Measurements from ENCODE around the gene PILRB.
"Not testable (repeated sequence)": the region's sequence is repeated elsewhere in the genome, so short reads cannot be mapped to it uniquely, and the experiment has no call there.

The PILRB gene

DNA sequence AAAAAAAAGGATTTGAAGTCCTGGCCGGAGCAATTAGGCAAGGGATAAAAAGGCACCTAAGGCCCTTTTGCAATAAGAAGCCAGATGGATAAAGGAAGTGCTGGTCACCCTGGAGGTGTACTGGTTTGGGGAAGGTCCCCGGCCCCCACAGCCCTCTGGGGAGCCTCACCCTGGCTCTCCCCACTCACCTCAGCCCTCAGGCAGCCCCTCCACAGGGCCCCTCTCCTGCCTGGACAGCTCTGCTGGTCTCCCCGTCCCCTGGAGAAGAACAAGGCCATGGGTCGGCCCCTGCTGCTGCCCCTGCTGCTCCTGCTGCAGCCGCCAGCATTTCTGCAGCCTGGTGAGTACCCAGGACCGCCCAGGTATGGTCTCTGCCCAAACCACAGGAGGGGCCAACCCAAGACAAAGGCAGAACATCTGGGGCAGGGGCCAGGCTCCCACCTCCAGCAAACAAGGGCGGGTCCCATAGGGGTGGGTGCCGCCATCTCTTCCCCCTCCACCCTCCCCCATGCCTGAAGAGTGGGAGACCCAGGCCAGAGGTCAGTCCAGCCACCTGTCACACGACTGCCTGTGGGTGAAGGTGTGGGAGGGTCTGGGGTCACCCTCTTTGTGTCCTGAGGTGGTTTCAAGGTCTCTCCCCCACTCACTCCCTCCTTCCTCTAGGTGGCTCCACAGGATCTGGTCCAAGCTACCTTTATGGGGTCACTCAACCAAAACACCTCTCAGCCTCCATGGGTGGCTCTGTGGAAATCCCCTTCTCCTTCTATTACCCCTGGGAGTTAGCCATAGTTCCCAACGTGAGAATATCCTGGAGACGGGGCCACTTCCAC is at the start of gene PILRB:
PILRB (plus strand) TSS at position 91 of the 830 bp plus-strand sequence; CDS start at position 277, 186 bp downstream.
- no peak for DNase-seq (ENCODE audit: low spot score)

DNA sequence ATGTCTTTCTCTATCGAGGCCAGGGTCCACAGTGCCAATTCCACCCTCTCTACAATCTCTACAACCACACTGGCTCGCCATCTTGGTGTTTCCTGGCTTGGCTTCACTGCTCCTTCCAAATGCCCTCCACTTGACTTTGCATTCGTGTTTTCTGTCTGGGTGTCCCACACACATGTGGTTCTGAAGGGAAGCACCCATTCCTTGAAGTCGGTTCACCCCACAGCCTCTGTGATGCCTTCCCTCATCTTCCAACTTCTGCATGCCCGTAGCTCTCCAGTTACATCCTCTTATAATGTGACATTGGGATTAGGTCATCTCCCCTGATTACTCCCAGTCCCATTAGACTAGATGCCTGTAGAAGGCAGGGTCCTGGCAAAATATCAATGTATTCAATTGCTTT is 39.6 kb upstream of the PILRB start:
- not testable (repeated sequence) for DNase-seq (ENCODE audit: low spot score)

DNA sequence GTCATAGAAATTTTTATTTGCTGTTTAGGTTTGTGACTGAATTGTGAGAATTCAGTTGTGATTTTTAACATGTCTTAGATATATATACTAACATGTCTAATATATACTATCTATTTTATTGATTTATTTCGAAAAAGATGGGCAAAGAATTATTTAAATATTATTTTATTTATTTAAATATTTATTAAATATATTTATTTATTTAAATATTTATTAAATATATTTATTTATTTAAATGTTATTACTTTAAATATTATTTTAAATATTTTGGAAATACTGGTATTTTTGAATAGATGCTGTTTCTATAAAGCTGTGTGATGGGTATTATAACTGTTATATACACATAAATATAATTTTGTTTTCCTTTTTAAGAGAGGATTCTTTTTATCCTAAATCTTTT is 36.3 kb upstream of the PILRB start:
- DNase-seq (ENCODE audit: low spot score), result not testable (repeated sequence)

DNA sequence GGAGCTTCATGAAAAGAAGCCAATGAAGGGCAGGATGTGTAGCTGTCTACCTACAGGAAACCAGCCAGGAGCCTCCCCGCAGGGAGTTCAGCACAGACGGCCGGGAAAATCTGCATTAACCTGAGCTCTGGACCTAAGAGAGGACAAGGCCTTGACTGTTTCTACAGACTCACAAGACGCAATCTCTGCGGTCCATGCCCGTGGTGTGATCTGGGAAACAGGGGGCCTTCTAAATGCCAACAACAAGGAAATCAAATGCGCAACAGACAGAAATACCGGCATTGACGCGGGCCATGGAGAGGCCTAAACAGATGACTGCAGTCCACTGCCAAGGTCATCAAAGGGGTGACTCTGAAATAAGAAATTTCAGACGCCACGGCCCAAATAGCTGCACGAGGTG is 33.7 kb upstream of the PILRB start:
- not testable (repeated sequence) for DNase-seq (ENCODE audit: low spot score)

DNA sequence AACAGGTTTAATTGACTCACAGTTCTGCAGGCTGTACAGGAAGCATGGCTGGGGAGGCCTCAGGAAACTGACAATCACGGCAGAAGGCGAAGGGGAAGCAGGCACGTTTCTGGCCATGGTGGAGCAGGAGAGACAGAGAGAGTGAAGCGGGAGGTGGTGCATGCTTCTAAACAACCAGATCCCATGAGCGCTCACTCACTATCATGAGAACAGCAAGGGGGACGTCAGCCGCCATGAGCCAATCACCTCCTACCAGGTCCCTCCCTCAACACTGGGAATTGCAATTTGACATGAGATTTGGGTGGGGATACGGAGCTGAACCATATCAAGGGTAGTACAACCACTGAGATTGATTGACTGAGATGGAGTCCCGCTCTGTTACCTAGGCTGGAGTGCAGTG is 32.2 kb upstream of the PILRB start:
- not testable (repeated sequence) for DNase-seq (ENCODE audit: low spot score)

DNA sequence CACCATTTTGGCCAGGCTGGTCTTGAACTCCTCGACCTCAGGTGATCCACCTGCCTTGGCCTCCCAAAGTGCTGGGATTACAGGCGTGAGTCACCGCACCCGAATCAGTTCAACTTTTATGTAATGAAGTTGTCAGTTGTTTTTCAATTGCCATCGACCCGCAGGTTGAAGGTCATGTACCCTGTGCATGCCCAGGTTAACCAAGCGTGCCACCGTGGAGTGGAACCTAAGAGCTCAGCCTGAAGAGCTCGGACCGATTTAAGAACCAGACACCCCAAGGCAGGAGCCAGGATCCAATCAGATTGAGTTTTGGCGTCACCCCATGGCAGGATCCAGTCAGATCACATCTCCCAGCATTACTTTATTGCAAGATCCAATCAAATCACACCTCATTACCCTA is 31.0 kb upstream of the PILRB start:
- DNase-seq (ENCODE audit: low spot score), result peak; percentile 6

DNA sequence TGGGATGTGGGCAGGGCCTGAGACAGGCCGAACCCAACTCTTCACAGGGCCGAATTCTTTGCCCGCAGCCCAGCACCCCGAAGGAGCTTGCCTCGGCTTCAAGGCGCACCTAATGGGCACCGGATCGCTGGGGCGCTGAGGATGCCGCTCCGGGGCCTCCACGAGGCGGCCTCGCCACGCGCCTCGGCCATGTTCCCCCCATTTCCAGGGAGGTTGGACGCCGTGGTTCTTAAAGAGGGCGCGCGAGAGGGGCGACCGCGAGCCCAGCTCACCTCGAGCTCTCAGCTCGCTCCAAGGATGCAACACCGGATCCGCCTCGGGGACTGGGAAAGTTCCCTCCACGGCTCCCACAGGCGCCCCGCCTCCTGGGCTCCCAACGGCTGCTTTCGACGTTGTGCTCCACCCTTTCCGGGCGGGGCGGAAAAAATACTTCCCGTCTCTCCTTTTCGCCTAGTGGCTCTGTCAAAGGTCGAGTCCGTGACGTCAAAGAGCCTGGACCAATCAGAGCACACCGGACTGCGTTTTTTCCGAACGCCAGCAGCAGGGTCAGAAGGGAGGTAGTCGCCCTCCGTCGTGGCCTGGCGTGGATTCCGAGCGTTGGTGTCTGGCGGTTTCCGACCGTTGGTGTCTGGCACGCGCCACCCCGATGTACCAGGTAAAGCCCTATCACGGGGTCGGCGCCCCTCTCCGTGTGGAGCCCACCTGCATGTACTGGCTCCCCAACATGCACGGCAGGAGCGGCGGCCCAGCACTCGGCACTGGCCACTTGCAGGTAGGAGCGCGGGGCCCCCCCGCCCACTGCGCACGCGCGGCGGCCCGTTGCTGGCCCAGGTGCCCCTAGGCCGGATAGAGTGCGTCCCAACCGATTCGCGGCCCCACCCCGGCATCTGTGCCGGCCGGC is 22.1 kb upstream of the PILRB start:
- DNase-seq (ENCODE audit: low spot score), result peak; percentile 97

DNA sequence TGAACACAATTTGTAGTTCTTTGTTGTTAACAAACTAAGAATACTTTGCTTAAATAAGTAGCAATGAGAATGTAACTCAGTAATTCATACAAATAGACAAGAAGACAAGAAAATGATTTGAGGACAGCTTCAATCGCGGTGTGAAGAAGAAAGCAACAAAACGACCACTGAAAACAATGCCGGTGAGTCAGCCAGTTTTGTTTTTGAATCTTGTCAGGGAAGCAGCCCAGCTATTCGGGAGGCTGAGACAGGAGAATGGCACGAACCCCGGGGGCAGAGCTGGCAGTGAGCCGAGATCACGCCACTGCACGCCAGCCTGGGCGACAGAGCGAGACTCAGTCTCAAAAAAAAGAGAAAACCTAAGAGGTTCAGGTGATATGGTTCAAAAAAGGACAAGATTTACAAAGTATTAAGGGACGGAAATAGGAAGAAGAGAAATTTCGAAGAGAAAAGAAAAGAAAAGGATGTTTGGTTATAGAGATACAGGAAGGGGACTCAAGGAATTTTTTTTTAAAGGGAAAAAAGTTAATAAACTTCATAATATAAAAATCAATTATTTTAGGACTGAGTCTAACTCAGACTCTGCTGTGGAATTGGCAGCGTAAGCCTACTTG is 19.7 kb upstream of the PILRB start:
- not testable (repeated sequence) for DNase-seq (ENCODE audit: low spot score)

DNA sequence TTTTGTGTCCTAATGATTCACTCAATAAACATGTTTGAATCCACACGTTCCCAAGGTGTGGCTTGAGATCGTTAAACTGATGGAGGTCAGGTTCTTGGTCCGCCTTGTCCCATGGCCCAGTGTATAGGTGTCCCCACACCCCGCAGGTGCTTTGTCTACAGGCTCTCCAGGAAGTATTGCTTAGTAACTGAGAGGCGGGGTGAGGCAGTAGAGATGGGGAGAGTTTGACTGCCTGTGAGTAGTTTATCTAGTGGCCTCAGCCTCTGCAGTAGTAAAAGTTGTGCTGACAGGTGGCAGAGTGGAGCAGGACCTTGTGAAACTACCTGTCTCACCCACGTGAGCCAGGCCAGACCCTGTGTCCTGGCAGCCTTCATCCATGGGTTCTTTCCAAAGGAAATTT is 16.6 kb upstream of the PILRB start:
- DNase-seq (ENCODE audit: low spot score), result peak; percentile 21

DNA sequence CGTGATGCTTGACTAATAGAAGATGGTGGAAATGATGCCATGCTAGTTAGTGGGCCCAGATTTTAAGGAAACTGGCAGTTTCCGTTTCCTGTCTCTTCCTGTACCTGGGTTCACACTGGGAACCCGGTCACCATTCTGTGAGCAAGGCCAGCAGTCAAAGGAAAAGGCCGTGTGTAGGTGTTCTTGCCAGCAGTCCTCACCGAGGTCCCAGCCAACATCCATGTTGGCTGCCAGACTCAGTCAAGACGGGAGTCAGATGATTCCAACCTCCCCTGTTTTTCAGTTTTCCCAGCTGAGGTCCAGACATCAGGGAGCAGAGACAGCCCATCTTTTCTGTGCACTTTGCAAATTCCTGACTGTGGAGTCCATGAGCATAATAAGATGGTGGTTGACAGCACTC is 15.2 kb upstream of the PILRB start:
- DNase-seq (ENCODE audit: low spot score), result peak; percentile 21

DNA sequence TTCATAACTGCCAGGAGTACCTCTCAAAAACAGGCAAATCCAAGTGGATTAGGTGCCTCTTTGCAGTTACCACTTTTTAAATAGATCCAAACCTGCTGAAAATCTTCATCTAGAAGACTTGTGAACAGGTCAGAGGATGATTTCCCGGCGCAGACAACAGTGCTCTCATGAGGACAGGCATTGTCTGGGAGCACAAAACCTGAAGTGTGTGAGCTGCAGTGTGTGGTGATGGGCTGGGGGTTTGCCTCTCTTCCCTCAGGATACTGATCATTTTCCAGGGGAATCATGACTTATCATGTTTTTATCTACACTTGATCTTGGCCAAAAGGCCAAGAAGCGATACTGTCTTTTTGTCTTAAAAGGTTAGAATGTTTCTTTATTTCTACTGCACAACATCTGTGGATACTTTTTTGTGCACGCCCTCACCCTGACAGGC is 13.8 kb upstream of the PILRB start:
- DNase-seq (ENCODE audit: low spot score), result peak; percentile 50

DNA sequence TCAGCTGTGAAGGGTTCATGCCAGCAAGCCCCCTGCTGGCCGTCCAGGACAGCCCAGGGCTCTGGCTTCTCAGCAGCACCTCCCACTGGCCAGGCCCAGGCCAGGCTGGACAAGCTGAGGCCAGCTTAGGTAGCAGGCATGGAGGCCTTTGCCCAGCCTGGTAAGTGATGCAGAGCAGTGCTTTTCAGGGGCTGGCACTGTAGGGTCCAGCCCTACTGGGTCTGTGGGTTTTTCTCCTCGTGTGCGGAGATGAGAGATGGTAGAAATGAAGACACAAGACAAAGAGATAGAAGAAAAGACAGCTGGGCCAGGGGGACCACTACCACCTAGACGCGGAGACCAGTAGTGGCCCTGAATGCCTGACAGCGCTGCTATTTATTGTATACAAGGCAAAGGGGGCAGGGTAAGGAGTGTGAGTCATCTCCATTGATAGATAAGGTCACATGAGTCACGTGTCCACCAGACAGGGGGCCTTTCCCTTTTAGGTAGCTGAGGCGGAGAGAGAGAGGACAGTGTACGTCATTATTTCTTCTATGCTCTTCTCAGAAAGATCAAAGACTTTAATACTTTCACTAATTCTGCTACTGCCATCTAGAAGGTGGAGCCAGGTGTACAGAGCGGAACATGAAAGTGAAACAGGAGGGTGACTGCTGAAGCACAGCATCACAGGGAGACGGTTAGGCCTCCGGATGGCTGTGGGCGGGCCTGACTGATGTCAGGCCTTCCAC is 13.2 kb upstream of the PILRB start:
- DNase-seq (ENCODE audit: low spot score), result peak; percentile 100

DNA sequence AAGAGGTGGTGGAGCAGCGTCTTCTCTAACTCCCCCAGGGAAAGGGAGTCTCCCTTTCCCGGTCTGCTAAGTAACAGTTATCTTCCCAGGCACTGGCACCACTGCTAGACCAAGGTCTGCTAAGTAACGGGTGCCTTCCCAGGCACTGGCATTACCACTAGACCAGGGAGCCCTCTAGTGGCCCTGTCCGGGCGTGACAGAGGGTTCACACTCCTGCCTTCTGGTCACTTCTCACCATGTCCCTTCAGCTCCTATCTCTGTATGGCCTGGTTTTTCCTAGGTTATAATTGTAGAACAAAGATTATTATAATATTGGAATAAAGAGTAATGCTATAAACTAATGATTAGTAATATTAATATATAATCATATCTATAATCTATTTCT is 12.6 kb upstream of the PILRB start:
- DNase-seq (ENCODE audit: low spot score), result not testable (repeated sequence)

DNA sequence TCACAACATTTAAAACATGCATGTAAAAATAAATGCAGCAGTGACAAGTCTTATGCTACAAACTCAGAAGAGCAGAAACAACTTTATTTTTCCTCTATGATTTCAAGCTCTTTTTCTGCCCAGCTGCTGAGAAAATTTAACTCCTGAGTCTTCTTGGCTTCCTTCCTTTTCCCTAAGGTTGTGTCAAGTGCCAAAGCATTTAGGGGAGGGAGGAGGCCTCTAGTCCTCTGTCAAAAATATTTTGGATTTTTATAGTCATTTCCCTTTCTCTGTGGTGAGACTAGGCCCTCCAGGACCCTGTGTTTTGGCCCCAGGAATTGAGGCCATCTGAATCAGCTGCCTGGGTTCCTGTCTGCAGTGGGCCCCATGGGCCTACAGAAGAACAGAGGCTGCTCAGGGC is 11.0 kb upstream of the PILRB start:
- no peak for DNase-seq (ENCODE audit: low spot score)

DNA sequence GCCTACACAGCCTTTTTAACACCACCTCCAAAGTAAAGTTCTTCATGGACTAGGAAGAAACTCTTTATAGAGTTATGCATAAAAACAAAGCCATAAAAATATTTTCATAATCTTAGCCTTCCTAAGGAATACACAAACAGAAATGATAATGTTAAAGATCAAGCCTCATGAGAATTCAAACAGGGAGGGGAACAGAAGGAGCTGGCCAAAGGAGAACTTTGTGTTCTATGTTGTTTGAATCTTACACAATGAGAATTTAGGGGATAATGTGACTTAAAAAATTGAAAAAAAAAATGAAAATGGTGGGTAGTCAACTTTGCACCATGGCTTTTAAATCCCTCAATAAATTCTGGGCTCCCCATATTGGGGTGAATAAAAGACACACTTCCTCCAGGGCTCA is 9.1 kb upstream of the PILRB start:
- DNase-seq (ENCODE audit: low spot score), result no peak

DNA sequence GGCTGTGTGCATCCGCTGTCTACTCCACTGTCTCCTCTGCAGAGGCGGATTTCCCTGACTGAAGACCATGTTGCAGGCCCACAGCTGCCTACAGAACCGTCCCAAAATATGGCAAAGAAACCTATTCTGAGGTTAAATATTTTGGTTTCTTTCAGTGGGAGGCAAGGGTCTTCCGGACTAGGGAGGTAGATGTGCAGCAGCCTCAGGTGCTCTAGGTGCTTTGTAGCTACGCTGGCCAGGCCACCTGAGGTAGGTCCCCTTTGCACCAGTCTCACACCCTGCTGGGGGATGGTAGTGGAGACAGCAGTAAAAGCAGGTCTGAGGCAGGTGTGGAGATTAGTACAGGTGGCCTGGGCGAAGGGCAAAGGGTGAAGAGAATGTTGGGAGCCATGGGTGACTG is 8.2 kb upstream of the PILRB start:
- DNase-seq (ENCODE audit: low spot score), result no peak

DNA sequence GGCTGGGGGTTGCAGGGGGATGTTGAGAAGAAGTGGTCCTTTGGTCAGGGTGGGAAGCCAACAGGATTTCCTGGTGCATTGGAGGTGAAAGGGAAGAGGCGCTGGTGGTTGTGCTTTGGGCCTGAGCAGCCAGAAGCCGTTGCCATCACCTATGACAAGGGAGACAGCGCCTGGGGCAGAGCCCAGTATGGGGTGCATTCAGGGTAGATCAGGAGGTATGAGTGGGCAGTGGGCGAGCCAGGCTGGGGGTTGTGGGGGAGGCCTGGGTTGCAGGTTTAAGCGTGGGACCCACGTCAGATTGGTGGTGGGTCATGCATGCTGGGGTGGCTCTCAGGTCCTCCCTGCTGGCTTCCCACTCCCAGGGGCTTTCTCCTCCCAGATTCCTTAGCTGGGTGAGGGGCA is 6.3 kb upstream of the PILRB start:
- no peak for DNase-seq (ENCODE audit: low spot score)

DNA sequence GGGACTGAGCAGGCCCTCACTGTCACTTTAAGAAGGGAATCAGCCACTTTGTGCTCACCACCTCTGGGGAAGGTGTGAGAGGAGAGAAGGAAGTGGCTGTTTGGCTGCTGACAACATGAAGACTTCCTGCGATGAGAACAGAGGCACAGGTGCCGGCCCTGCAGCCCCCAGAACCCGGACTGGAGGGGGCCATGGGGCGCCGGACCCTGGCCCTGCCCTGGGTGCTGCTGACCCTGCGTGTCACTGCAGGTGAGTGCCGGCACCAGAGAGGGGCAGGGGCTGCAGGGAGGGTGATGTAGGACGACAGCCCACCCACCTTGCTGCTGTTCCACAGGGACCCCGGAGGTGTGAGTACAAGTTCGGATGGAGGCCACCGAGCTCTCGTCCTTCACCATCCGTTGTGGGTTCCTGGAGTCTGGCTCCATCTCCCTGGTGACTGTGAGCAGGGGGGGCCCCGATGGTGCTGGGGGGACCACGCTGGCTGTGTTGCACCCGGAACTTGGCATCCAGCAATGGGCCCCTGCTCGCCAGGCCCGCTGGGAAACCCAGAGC is 5.6 kb upstream of the PILRB start:
- DNase-seq (ENCODE audit: low spot score), result not testable (repeated sequence)

DNA sequence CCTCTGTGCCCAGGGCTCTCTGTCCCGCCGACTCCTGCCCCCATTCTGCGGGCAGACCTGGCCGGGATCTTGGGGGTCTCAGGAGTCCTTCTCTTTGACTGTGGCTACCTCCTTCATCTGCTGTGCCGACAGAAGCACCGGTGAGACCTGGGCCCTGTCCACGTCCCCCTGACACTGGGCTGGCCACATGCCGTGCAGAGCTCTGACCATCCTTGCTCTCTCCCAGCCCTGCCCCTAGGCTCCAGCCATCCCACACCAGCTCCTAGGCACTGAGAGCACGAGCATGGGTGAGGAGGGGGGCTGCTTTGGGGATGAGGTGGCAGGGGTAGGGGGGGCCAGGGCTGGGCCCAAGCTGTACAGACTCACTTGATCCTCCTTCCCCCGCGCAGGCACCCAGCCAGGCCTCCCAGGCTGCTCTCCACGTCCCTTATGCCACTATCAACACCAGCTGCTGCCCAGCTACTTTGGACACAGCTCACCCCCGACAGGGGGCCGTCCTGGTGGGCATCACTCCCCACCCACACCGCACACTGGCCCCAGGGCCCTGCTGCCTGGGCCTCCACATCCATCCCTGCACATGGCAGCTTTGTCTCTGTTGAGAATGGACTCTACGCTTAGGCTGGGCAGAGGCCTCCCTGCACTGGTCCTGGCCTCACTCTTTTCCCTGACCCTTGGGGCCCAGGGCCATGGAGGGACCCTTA is 4.8 kb upstream of the PILRB start:
- DNase-seq (ENCODE audit: low spot score), result no peak

DNA sequence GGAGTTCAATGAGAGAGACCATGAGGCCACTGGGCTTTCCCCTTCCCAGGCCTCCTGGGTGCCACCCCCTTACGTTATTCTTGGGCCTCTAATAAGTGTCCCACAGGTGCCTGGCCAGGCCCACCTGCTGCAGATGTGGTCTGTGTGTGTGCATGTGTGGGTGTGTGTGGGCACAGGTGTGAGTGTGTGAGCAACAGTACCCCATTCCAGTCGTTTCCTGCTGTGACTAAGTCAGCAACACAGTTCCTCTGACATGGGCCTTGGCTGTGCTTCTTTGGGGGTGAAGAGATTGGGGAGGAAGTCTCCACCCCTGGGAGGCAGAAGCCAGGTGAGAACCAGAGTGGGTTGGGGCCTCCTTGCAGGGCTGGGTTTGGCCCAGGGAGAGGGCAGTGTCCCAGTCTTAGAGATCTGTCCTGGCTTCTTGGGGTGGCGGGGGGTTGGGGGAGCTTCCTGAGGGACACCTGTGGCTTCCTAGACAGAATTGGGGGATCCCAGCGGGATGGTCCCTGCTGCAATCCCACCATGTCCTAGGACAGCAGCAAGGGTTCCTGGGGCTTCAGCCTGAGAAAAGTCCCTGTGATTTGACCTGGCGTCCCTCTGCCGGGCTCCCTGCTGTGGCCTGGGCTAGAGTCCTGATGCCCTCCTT is 4.1 kb upstream of the PILRB start:
- DNase-seq (ENCODE audit: low spot score), result no peak

Data from NAMALWA (cell line).